Endothelial cell of umbilical vein (primary cell): ENCODE results near the gene WDR6. TPM values are rescaled to one million over a fixed set of nuclear protein-coding genes. Genes with fewer than 3 reads are reported as not detected.

Source experiments
- BruUV-seq: library from RNA; stranded (reverse); fragments of 400-500 nt; replicated peaks from 2 replicates; lab custom pipeline; 2021; lab: Mats Ljungman, UMichigan
- CTCF ChIA-PET: fragments of 300-600, 350-600 bp; sonication (Branson Sonifier 250); formaldehyde crosslinking; loops from one replicate; lab custom pipeline; 2021; ENCODE audit warnings: antibody characterized with exemption, inconsistent platforms; lab: Charles Lee
- POLR2A ChIA-PET: fragments of 300-600, 350-600 bp; sonication (Branson Sonifier 250); formaldehyde crosslinking; loops from one replicate; lab custom pipeline; 2021; ENCODE audit warnings: antibody characterized with exemption, inconsistent platforms; lab: Charles Lee
- DNase-seq: peaks from one replicate; pipeline ENCODE4 v3.0.0-alpha.2; 2011; ENCODE audit warnings: low read depth, low spot score
- FAIRE-seq: peaks from 2 replicates; lab custom pipeline; 2011; peaks lifted over from hg19 to GRCh38; lab: Jason Lieb, UNC
- H2AFZ ChIP-seq: 2 replicates; pipeline ENCODE4 v1.6.0; 2012; ENCODE audit warnings: low read depth, low read length, control low read depth, inconsistent platforms
- H3K27ac ChIP-seq: 2 replicates; pipeline ENCODE4 v1.5.1; 2011; ENCODE audit warnings: low read depth, mild to moderate bottlenecking, control low read depth, low read length, moderate library complexity; ENCODE audit not compliant: insufficient read depth
- H3K27me3 ChIP-seq, 2 experiments: 2 replicates each; pipeline versions ENCODE4 v1.6.0 to v1.6.1; 2011; ENCODE audit warnings: low read length in 2 of 2, mixed read lengths in 1 of 2; ENCODE audit not compliant: control insufficient read depth in 2 of 2, insufficient read depth in 2 of 2
- H3K36me3 ChIP-seq, 2 experiments: 2 replicates in 1 of 2; 3 replicates in 1 of 2; pipeline ENCODE4 v1.5.1; 2011; ENCODE audit warnings: low read length in 2 of 2, mild to moderate bottlenecking in 1 of 2, moderate library complexity in 1 of 2; ENCODE audit not compliant: control insufficient read depth in 2 of 2, insufficient read depth in 2 of 2; ENCODE audit errors: extremely low read depth in 1 of 2
- H3K4me1 ChIP-seq: 3 replicates; pipeline ENCODE4 v1.5.1; 2011; ENCODE audit warnings: mild to moderate bottlenecking, low read length; ENCODE audit not compliant: control insufficient read depth, insufficient read depth; ENCODE audit errors: extremely low read depth
- H3K4me2 ChIP-seq: 2 replicates; pipeline ENCODE4 v1.6.1; 2011; ENCODE audit warnings: low read length, control low read depth, mixed read lengths; ENCODE audit not compliant: insufficient read depth
- H3K4me3 ChIP-seq, 3 experiments: fragments of 200-600 bp in 1 of 3; sonication (generic), shearing (Covaris generic) in 1 of 3; replicated peaks in 1 of 3; 2 replicates each; pipeline ENCODE4 v1.5.1; 2011 to 2016; ENCODE audit warnings: control low read depth in 3 of 3, low read length in 3 of 3, mild to moderate bottlenecking in 2 of 3, inconsistent platforms in 1 of 3, low read depth in 1 of 3, moderate library complexity in 1 of 3; ENCODE audit not compliant: insufficient read depth in 1 of 3
- H3K79me2 ChIP-seq: 2 replicates; pipeline ENCODE4 v1.6.0; 2012; ENCODE audit warnings: low read length, inconsistent platforms; ENCODE audit not compliant: control insufficient read depth, insufficient read depth
- H3K9ac ChIP-seq: replicated peaks from 2 replicates; pipeline ENCODE3; 2011; ENCODE audit warnings: low read length, control low read depth; ENCODE audit not compliant: insufficient read depth; ENCODE audit errors: extremely low read depth
- H3K9me1 ChIP-seq: replicated peaks from 3 replicates; pipeline ENCODE4 v1.6.0; 2011; ENCODE audit warnings: mild to moderate bottlenecking, low read length; ENCODE audit not compliant: control insufficient read depth, insufficient read depth; ENCODE audit errors: extremely low read depth
- H3K9me3 ChIP-seq: replicated peaks from 2 replicates; pipeline ENCODE4 v1.5.1; 2012; ENCODE audit warnings: low read length, inconsistent platforms; ENCODE audit not compliant: control insufficient read depth, insufficient read depth
- H4K20me1 ChIP-seq: replicated peaks from 2 replicates; pipeline ENCODE3; 2011; ENCODE audit warnings: mild to moderate bottlenecking, low read length; ENCODE audit not compliant: control insufficient read depth, insufficient read depth; ENCODE audit errors: extremely low read depth
- EZH2 ChIP-seq: IDR thresholded peaks from 2 replicates; pipeline ENCODE4 v1.6.1; 2012; ENCODE audit warnings: borderline replicate concordance, low read depth, mild to moderate bottlenecking, moderate library complexity, low read length, inconsistent platforms; ENCODE audit not compliant: severe bottlenecking
- FOS ChIP-seq: IDR thresholded peaks from 2 replicates; pipeline ENCODE4 v1.6.1; 2011; ENCODE audit warnings: mild to moderate bottlenecking, low read length, moderate library complexity, borderline replicate concordance; ENCODE audit not compliant: insufficient read depth
- GATA2 ChIP-seq: IDR thresholded peaks from 2 replicates; pipeline ENCODE4 v1.7.0; 2011; ENCODE audit warnings: low read depth, mild to moderate bottlenecking, moderate library complexity, mixed read lengths, low read length; ENCODE audit not compliant: insufficient read length, insufficient read depth
- JUN ChIP-seq: IDR thresholded peaks from 2 replicates; pipeline ENCODE4 v1.6.1; 2011; ENCODE audit warnings: borderline replicate concordance, low read depth; ENCODE audit not compliant: insufficient read length, insufficient read depth
- MYC ChIP-seq: IDR thresholded peaks from one replicate; pipeline ENCODE4 v1.6.1; 2011; ENCODE audit warnings: mild to moderate bottlenecking, low read depth, low read length
- POLR2A ChIP-seq: IDR thresholded peaks from 2 replicates; pipeline ENCODE4 v1.6.1; 2012; ENCODE audit warnings: low read depth, mild to moderate bottlenecking, control low read depth, low read length
- POLR2AphosphoS5 ChIP-seq: IDR thresholded peaks from 2 replicates; pipeline ENCODE4 v1.6.1; 2012; ENCODE audit warnings: low read depth, mild to moderate bottlenecking, control low read depth, low read length, moderate library complexity; ENCODE audit not compliant: insufficient read depth
- dilution Hi-C: fragments of 300-500 bp; cut with MboI; formaldehyde crosslinking; loops from one replicate; pipeline ENCODE4 v1.15.0; 2019; ENCODE audit warnings: low sequenced_read_pairs; ENCODE audit not compliant: extremely low pct_ligation_motif_present
- intact Hi-C: fragments of 100-400 bp; cut with micrococcal nuclease; formaldehyde crosslinking; loops from one replicate; pipeline ENCODE4 v1.10.0; 2022
- polyA plus RNA-seq, 4 experiments: library from polyadenylated mRNA; depleted of rRNA in 3 of 4; stranded (reverse) in 3 of 4; unstranded in 1 of 4; fragments of >200 nt; gene quantifications; 2 replicates each; pipeline versions ENCODE4 v1.2.1 to v1.2.3, GENCODE V29; 2011 to 2012; ENCODE audit warnings: missing spikeins in 1 of 4
- total RNA-seq: library from RNA; stranded (reverse); gene quantifications from 2 replicates; pipeline ENCODE4 v1.2.3, GENCODE V29; 2021
- TF ChIP-seq, protein P1 (sequence below), 2 donors: IDR thresholded peaks; 1 replicate in 1 of 2; 2 replicates in 1 of 2; pipeline ENCODE4 v1.5.1; 2011; ENCODE audit warnings: low read length in 2 of 2, mild to moderate bottlenecking in 2 of 2, moderate library complexity in 2 of 2, control low read depth in 1 of 2, inconsistent platforms in 1 of 2, low read depth in 1 of 2; ENCODE audit not compliant: insufficient read depth in 1 of 2; ENCODE audit errors: extremely low read depth in 1 of 2
- TF ChIP-seq, protein P2 (sequence below): IDR thresholded peaks from 2 replicates; pipeline ENCODE4 v1.6.1; 2011; ENCODE audit not compliant: insufficient read depth, insufficient read length

WDR6 gene
- total and polyA plus RNA-seq, 2 donors (not counting 3 experiments of a cell fraction or from before 2014, with no cell fraction given): 192 to 319 TPM

- no TSS peak for BruUV-seq
- no peaks in the 10 kb centered on the region for H4K20me1 ChIP-seq
- POLR2A ChIA-PET: no interaction called here
- H3K27ac ChIP-seq: no peak overlapping the region
- peaks cover 12% of the 10 kb centered on the region for H3K4me1 ChIP-seq
- no peak for TF ChIP-seq FOS
- TF ChIP-seq, protein P1, sequence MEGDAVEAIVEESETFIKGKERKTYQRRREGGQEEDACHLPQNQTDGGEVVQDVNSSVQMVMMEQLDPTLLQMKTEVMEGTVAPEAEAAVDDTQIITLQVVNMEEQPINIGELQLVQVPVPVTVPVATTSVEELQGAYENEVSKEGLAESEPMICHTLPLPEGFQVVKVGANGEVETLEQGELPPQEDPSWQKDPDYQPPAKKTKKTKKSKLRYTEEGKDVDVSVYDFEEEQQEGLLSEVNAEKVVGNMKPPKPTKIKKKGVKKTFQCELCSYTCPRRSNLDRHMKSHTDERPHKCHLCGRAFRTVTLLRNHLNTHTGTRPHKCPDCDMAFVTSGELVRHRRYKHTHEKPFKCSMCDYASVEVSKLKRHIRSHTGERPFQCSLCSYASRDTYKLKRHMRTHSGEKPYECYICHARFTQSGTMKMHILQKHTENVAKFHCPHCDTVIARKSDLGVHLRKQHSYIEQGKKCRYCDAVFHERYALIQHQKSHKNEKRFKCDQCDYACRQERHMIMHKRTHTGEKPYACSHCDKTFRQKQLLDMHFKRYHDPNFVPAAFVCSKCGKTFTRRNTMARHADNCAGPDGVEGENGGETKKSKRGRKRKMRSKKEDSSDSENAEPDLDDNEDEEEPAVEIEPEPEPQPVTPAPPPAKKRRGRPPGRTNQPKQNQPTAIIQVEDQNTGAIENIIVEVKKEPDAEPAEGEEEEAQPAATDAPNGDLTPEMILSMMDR (IDR thresholded peaks at IDR 0.05; ENCODE audit: extremely low read depth in 1 of 2, insufficient read depth in 1 of 2, low read depth in 1 of 2, low read length in 2 of 2): no peak
- TF ChIP-seq JUN: no peak
- TF ChIP-seq POLR2AphosphoS5: no peak
- no peak for TF ChIP-seq MYC
- TF ChIP-seq, protein P2, sequence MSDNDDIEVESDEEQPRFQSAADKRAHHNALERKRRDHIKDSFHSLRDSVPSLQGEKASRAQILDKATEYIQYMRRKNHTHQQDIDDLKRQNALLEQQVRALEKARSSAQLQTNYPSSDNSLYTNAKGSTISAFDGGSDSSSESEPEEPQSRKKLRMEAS: no peak
- TF ChIP-seq GATA2: no peak
- no peak for TF ChIP-seq EZH2
- no peak for TF ChIP-seq POLR2A
- H3K36me3 ChIP-seq: peaks cover 17 to 27% of the 10 kb centered on the region in 2 experiments
- CTCF ChIA-PET: interaction anchor here (0.9 to 8.8 kb wide), 4 partner anchors 11 to 464 kb away, joined by 3 to 254 read pairs (median 4); partner anchors contain the start of genes QRICH1 and WDR6
- no peaks in the 10 kb centered on the region for H3K9me3 ChIP-seq
- dilution Hi-C loops (no loop called here), intact Hi-C loops (no loop called here)
- no peaks in the 10 kb centered on the region for H3K79me2 ChIP-seq
- FAIRE-seq (peak; percentile 70), DNase-seq (peak; percentile 14)
- H3K4me3 ChIP-seq: no peak overlapping the region
- no peak overlapping the region for H3K4me2 ChIP-seq
- H3K9me1 ChIP-seq: no peaks in the 10 kb centered on the region
- H3K27me3 ChIP-seq: no peaks in the 10 kb centered on the region
- H2AFZ ChIP-seq: no peak overlapping the region
- H3K9ac ChIP-seq: no peak overlapping the region
Measured at GRCh38 chr3:48984663-48985062, 22.5 kb upstream of the WDR6 start.
